ENCODE results near the gene PRDX1.

GRCh38 chr1:45530632-45531135, 9.0 kb upstream of the PRDX1 start:
- TF ChIP-seq POLR2A (IDR thresholded peaks at IDR 0.05): no peak
- TF ChIP-seq CTCF (IDR thresholded peaks at IDR 0.05): no peak

All from testis (tissue), 2 donors.